ENCODE measurements around the gene HEMGN.

- TF ChIP-seq EZH2phosphoT487 (IDR thresholded peaks at IDR 0.05; ENCODE audit: low read depth, severe bottlenecking, unreplicated experiment) = no peak
- TF ChIP-seq, protein P1, sequence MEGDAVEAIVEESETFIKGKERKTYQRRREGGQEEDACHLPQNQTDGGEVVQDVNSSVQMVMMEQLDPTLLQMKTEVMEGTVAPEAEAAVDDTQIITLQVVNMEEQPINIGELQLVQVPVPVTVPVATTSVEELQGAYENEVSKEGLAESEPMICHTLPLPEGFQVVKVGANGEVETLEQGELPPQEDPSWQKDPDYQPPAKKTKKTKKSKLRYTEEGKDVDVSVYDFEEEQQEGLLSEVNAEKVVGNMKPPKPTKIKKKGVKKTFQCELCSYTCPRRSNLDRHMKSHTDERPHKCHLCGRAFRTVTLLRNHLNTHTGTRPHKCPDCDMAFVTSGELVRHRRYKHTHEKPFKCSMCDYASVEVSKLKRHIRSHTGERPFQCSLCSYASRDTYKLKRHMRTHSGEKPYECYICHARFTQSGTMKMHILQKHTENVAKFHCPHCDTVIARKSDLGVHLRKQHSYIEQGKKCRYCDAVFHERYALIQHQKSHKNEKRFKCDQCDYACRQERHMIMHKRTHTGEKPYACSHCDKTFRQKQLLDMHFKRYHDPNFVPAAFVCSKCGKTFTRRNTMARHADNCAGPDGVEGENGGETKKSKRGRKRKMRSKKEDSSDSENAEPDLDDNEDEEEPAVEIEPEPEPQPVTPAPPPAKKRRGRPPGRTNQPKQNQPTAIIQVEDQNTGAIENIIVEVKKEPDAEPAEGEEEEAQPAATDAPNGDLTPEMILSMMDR (IDR thresholded peaks at IDR 0.05; ENCODE audit: poor library complexity) = no peak
Measured at GRCh38 chr9:97984188-97985057, 46.5 kb upstream of the HEMGN start.

Data from hepatocyte (in vitro differentiated cells).